Natural killer cell (primary cell): ENCODE measurements around the gene MAP2K3. TPM values are rescaled to one million over a fixed set of nuclear protein-coding genes. Genes with fewer than 3 reads are reported as not detected.

Experiments used
- ATAC-seq, 3 donors: fragments of 150-1000 bp in 2 of 3; fragments of 200-7000 bp in 1 of 3; cut with Tn5 transposase; 1 replicate in 1 of 3; 2 replicates in 2 of 3; pipeline ENCODE4 v1.10.0; 2021; ENCODE audit warnings: mild to moderate bottlenecking in 2 of 3, moderate library complexity in 2 of 3
- DNase-seq, 2 donors: peaks; one replicate each; pipeline versions ENCODE4 v3.0.0 to v3.0.0-alpha.2; 2013 to 2021; ENCODE audit warnings: mixed read lengths in 1 of 2
- H3K27ac ChIP-seq: one replicate; pipeline ENCODE4 v1.5.1; 2013; ENCODE audit warnings: mild to moderate bottlenecking, low read length
- H3K27me3 ChIP-seq: one replicate; pipeline ENCODE4 v1.6.1; 2013; ENCODE audit warnings: low read length; ENCODE audit not compliant: control insufficient read depth, insufficient read depth
- H3K36me3 ChIP-seq: one replicate; pipeline ENCODE4 v1.6.1; 2013; ENCODE audit warnings: low read length; ENCODE audit not compliant: control insufficient read depth, insufficient read depth
- H3K4me1 ChIP-seq: one replicate; pipeline ENCODE4 v1.6.1; 2013; ENCODE audit warnings: low read length; ENCODE audit not compliant: control insufficient read depth, insufficient read depth
- H3K4me3 ChIP-seq: one replicate; pipeline ENCODE4 v1.5.1; 2013; ENCODE audit warnings: low read length
- H3K9me3 ChIP-seq: one replicate; pipeline ENCODE4 v1.6.1; 2013; ENCODE audit warnings: low read length; ENCODE audit not compliant: control insufficient read depth, insufficient read depth
- H3K27ac Mint-ChIP-seq, 2 donors: one replicate each; pipeline ENCODE4 v1.8.0; 2022; ENCODE audit warnings: mild to moderate bottlenecking in 2 of 2, mixed read lengths in 2 of 2, moderate library complexity in 1 of 2
- H3K27me3 Mint-ChIP-seq, 2 donors: one replicate each; pipeline ENCODE4 v1.8.0; 2022; ENCODE audit warnings: low read depth in 2 of 2, mixed read lengths in 2 of 2
- H3K36me3 Mint-ChIP-seq: one replicate; pipeline ENCODE4 v1.8.0; 2022; ENCODE audit warnings: mixed read lengths
- H3K4me1 Mint-ChIP-seq, 2 donors: one replicate each; pipeline ENCODE4 v1.8.0; 2022; ENCODE audit warnings: mixed read lengths in 2 of 2
- H3K4me3 Mint-ChIP-seq: one replicate; pipeline ENCODE4 v1.8.0; 2022; ENCODE audit warnings: mild to moderate bottlenecking, moderate library complexity, mixed read lengths
- H3K9me3 Mint-ChIP-seq, 2 donors: one replicate each; pipeline ENCODE4 v1.8.0; 2022; ENCODE audit warnings: mixed read lengths in 2 of 2
- CTCF ChIP-seq: fragments of 200-600 bp; IDR thresholded peaks from one replicate; pipeline ENCODE4 v1.8.0; 2022; ENCODE audit warnings: antibody characterized with exemption
- WGBS: methylation state at CpG from one replicate; pipeline ENCODE4 v1.1.7; 2013; ENCODE audit warnings: missing lambda C conversion rate; ENCODE audit not compliant: insufficient coverage; 5-methylcytosine and 5-hydroxymethylcytosine counted together
- intact Hi-C: fragments of 100-400 bp; cut with micrococcal nuclease; formaldehyde crosslinking; loops from one replicate; pipeline ENCODE4 v1.14.2; 2022
- total RNA-seq, 4 donors: library from RNA; stranded (reverse); fragments of 120-200 nt in 1 of 4; gene quantifications; one replicate each; pipeline versions ENCODE4 v1.2.3 to v1.2.4, GENCODE V29; 2013 to 2022

MAP2K3 gene
- total RNA-seq, 3 donors from 2014 or later (not counting 1 experiment from before 2014, with no cell fraction given): 139 to 165 (median 162) TPM

- H3K27me3 Mint-ChIP-seq: no peaks in the 10 kb centered on the region
- DNase-seq (no peak), ATAC-seq (no peak)
- peaks cover 13% of the 10 kb centered on the region for H3K36me3 Mint-ChIP-seq
- WGBS: 78% methylated on average over 19 of the region's 19 CpGs
- peaks cover 56% of the 10 kb centered on the region for H3K36me3 ChIP-seq
- H3K27ac ChIP-seq: no peak overlapping the region
- H3K9me3 Mint-ChIP-seq: no peaks in the 10 kb centered on the region
- peaks cover 9 to 22% of the 10 kb centered on the region in 2 donors for H3K4me1 Mint-ChIP-seq
- intact Hi-C loops: no loop called here
- no peak for TF ChIP-seq CTCF
- peaks cover 16% of the 10 kb centered on the region for H3K9me3 ChIP-seq
- peak overlapping the region in 1 of 2 donors; percentile 65 for H3K27ac Mint-ChIP-seq
- H3K27me3 ChIP-seq: no peaks in the 10 kb centered on the region
- peaks cover 14% of the 10 kb centered on the region for H3K4me1 ChIP-seq
- no peak overlapping the region for H3K4me3 ChIP-seq
- no peak overlapping the region for H3K4me3 Mint-ChIP-seq
Observed at GRCh38 chr17:21301593-21302550, 17.4 kb downstream of the MAP2K3 start.

- intact Hi-C loops: no loop called here
- Histone ChIP-seq H3K27ac (no peak overlapping the region), H3K4me1 (peaks cover 4% of the 10 kb centered on the region), H3K4me3 (no peak overlapping the region), H3K27me3 (no peaks in the 10 kb centered on the region), H3K36me3 (peaks cover 56% of the 10 kb centered on the region), H3K9me3 (peaks cover 16% of the 10 kb centered on the region)
- H3K4me1 Mint-ChIP-seq: peaks cover 5 to 14% of the 10 kb centered on the region in 2 donors
- peaks cover 13% of the 10 kb centered on the region for H3K36me3 Mint-ChIP-seq
- DNase-seq: no peak
- peak overlapping the region in 1 of 2 donors; percentile 65 for H3K27ac Mint-ChIP-seq
- no peak for ATAC-seq
- TF ChIP-seq CTCF: no peak
- no peaks in the 10 kb centered on the region for H3K27me3 Mint-ChIP-seq
- WGBS: 75% methylated on average over 21 of the region's 21 CpGs
- no peak overlapping the region for H3K4me3 Mint-ChIP-seq
- H3K9me3 Mint-ChIP-seq: no peaks in the 10 kb centered on the region
Observed at GRCh38 chr17:21302711-21303425, 18.4 kb downstream of the MAP2K3 start.

- H3K36me3 Mint-ChIP-seq: peaks cover 13% of the 10 kb centered on the region
- no peaks in the 10 kb centered on the region for H3K27me3 Mint-ChIP-seq
- peaks cover 5 to 12% of the 10 kb centered on the region in 2 donors for H3K4me1 Mint-ChIP-seq
- no peaks in the 10 kb centered on the region for H3K9me3 Mint-ChIP-seq
- Histone ChIP-seq H3K27me3 (no peaks in the 10 kb centered on the region), H3K27ac (no peak overlapping the region), H3K9me3 (peaks cover 10% of the 10 kb centered on the region), H3K36me3 (peaks cover 57% of the 10 kb centered on the region), H3K4me3 (no peak overlapping the region), H3K4me1 (no peaks in the 10 kb centered on the region)
- no peak for DNase-seq
- intact Hi-C loops: no loop called here
- ATAC-seq: no peak
- TF ChIP-seq CTCF: no peak
- H3K4me3 Mint-ChIP-seq: no peak overlapping the region
- peak overlapping the region; percentile 24 to 46 for H3K27ac Mint-ChIP-seq
- 92% methylated on average over 8 of the region's 8 CpGs for WGBS
Observed at GRCh38 chr17:21303441-21304065, 19.0 kb downstream of the MAP2K3 start.
